OCI-M2 (cell line): ENCODE data around the gene TUBB3.
A peak's percentile ranks its signal among the peaks of the same experiment; 100 is the strongest.
"Not testable (repeated sequence)": the region's sequence is repeated elsewhere in the genome, so short reads cannot be mapped to it uniquely, and the experiment has no call there.

Source experiments
- DNase-seq: peaks from one replicate; lab custom pipeline; 2025; ENCODE audit not compliant: unreplicated experiment; lab: John Stamatoyannopoulos, UW

The TUBB3 gene

DNA sequence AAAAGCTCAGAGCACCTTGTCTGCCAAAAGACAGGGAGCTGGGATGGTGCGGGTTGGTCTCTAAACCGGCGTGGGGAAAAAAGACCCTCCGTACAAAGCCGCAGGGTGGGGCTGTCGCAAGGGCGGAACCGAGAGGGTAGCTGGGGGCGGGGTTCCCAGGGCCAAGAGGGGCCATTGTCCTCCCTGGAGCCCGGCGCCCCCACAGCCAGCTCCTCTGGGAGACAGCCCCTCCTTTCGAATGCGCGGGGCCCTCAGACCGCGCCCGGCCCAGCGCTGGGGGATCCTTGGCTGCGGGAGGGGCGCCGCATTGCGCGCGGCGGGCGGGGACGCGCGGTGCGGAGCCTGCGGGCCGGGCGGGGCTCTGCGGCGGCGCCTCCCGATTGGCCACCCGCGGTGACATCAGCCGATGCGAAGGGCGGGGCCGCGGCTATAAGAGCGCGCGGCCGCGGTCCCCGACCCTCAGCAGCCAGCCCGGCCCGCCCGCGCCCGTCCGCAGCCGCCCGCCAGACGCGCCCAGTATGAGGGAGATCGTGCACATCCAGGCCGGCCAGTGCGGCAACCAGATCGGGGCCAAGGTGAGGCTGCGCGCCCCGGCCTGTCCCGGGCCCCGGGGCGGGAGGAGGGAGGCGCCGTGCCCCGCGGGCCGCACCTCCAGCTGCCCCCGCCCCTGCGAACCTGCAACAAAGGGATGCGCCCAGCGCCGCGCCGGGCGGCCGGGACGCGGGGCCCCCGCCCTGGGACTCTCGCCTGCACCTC lies at the start of gene TUBB3:
Gene TUBB3, plus strand, starts transcription at position 459 of the 756 bp plus-strand sequence. Its CDS starts 60 bp downstream, at position 519.
- no peak for DNase-seq

DNA sequence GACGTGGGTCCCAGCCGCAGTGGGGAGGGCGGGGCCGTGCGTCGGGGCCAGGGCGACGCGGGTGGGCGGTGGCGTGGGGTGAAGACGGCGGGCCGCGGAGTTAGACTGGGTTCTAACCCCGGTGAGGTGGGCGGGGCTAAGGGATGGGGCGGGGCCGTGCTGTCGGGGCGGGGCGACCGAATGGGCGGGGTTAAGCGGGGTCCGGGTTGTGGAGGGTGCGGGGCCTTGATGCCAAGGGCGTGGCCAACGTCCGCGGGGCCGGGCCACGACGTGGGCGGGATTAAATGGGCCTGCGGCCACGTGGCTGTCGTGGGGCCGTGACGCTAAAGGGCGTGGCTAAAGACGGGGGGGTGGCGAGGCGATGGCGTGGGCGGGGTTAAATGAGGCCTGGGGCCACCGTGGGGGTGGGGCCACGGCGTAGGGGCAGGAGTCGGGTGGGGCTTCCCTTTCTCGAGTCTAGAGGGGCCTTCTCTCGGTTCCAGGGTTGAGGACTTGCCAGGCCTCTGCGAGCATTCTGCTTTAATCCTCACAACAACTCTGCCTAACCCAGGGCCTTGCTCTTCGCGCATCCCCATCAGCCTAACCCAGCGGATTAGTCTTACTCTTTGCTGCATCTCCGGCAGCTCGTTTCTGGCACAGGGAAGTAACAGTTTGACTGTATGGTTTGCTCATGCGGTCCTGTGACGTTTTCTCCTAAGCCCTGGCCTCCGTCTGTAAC lies 49.0 kb upstream of the TUBB3 start:
- peak; percentile 44 for DNase-seq

DNA sequence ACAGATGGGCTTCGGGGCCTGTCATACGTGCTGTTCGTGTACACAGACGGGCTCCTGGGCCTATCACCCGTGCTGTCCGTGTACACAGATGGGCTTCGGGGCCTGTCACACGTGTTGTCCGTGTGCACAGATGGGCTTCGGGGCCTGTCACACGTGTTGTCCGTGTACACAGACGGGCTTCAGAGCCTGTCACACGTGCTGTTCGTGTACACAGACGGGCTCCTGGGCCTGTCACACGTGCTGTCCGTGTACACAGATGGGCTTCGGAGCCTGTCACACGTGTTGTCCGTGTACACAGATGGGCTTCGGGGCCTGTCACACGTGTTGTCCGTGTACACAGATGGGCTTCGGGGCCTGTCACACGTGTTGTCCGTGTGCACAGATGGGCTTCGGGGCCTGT lies 44.0 kb upstream of the TUBB3 start:
- DNase-seq = not testable (repeated sequence)

DNA sequence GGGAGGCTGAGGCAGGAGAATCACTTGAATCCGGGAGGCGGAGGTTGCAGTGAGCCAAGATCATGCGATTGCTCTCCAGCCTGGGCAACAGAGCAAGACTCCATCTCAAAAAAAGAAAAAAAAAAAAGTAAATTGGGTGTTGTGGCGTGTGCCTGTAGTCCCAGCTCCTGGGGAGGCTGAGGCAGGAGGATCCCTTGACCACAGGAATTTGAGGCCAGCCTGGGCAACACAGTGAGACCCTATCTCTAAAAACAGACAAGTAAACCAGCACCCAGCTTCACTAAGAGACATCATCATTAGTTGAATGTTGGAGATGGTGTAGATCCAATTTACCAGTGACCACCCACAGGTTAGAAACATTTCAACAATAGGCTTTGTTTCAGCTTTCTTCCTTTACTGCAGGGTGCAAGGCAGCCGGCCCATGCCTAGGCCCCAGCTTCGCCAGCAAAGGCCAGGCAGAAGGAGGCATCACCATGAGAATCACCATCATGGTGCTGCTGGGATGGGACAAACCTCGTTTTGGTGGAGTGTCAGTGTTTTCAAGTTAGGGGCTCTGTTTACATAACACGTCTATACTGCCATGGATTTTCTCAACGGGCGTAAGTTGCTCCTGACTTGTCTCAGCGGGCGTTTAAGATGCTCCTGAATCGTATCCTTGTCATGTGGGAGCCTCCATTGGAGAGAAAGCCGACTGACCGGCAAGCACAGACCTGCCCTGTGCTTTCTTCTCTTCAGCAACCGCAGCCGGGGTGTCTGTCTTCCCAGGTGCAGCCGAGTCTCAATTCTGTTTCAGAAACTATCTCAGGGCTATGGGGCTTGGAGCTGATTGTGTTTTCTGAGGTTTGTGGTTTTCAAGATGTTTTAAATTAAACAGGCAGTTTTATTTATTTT lies 42.4 kb upstream of the TUBB3 start:
- no peak for DNase-seq

DNA sequence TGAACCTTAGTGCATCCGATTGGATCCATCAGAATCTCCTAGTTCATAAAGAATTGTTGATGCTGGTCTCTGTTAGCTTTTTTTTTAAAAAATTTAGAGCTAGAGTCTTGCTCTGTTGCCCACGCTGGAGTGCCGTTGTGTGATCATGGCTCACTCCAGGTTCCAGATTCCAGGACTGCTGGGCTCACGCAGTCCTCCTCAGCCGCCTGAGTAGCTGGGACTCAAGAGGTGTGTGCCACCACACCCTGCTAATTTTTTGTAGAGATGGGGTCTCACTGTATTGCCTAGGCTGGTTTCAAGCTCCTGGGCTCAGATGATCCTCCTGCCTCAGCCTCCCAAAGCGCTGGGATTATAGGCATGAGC lies 41.8 kb upstream of the TUBB3 start:
- DNase-seq = no peak

DNA sequence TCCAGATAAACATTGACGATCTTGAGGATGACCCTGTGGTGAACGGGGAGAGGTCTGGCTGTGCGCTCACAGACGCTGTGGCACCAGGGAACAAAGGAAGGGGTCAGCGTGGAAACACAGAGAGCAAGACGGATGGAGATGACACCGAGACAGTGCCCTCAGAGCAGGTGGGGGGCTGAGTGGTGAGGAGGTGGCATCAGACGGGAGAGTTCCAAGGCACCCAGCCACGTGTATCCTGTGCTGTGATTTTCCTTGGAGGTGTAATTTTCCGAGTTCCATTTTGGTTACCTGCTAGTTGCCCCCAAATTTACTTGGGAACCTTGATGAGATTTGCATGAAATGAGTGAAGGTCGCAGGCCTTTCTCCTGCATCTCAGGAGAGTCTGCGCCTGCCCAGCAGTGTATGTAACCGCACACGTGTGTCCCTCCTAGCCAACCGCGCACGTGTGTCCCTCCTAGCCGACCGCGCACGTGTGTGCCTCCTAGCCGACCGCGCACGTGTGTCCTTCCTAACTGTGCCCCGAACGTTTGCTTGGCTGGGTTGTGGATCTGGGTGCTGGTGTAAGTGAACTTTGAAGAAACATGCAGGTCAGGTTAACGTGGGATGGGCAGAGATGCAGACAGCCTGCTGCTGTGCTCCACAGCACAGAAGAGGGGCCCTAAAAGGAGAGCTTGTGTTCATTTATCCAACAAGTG lies 39.6 kb upstream of the TUBB3 start:
- DNase-seq = no peak

DNA sequence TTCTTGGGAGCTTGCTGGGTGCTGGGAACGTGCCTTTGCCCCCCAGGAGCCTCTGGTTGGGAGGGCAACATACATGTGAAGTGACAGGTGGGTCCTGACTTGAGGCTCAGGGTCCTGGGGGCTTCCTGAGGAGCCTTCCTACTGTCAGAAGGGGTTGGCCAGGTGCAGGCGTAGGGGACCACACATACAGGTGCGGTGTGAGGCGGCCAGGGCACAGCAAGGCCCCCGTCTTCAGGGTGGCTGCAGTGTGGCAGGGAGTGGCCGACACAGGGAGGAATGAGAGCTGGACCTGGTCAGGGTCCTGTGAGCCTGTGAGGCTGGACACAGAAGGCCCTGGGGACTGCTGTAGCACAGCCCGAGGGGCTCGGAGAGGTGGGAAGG lies 39.1 kb upstream of the TUBB3 start:
- DNase-seq = no peak

DNA sequence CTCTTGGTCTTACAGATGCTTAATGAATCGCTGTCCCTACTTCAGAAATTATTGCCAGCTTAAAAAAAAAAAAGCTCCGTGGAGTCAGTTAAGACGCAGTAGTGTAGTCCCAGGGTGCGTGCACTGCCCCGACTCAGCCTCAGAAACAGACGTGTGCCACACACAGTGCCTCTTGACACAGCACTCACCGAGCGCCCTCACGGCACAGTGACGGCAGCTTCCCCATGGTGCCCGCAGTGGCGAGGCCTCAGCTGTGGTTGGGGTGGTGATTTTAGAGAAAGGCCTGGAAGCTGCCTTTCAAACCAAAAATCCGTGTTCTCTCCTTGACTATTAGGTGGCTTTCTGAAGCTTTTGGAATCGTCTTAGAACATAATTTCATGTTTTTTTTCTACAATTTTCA lies 35.9 kb upstream of the TUBB3 start:
- DNase-seq = no peak

DNA sequence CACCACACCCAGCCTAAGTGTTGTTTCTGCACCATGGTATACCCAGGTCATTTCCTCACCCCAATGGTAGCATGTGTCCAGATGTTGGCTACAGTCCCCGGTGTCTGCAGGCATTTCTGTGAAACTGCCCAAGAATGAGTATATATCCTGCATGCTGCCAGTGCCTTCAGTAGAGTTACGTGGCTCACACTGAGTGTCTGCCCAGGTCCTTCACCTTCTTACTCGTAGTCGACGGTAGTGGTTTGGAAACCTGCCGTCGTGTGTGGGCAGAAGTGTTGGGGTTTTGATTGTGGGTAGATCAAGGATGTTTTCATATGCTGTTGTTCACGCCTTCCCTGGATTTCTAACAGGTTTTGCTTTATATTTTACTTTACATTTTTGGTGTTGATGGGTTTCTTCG lies 32.9 kb upstream of the TUBB3 start:
- DNase-seq = no peak

DNA sequence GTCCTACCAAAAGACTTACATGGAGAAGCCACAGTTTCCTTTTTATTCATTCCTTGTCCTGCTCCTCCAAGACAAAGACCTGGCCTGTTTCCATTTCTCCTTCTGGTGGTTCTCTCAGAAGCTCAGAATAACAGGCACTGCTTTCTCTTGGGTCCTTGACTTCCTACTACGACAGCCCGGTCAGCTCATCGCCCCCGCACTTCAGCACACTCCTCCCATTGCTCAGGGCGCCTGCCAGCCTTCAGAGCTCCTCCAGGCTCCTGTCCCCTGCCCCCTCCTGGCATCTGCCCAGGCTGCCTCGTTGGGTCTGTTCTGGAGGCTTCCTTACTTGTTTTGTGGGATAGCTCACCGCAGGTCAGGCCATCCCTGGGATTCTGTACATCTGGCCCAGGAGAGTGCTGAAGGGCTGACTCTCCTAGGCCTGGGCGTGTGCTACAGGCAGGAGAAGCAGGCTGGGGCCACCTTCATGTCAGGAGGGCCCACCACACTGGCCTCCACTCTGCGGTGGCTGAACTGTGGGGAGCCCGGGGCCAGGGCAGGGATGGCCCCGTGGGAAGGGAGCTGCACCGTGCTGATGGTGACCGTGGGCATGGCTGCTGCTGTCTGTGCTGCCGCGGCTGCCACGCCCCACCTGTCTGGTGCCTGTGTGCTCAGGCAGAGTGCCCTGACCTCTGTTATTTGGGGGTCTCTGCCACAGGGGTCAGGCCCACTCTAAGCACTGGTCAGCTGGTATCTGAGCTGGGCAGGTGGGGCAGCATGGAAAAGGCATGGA lies 32.1 kb upstream of the TUBB3 start:
- no peak for DNase-seq

DNA sequence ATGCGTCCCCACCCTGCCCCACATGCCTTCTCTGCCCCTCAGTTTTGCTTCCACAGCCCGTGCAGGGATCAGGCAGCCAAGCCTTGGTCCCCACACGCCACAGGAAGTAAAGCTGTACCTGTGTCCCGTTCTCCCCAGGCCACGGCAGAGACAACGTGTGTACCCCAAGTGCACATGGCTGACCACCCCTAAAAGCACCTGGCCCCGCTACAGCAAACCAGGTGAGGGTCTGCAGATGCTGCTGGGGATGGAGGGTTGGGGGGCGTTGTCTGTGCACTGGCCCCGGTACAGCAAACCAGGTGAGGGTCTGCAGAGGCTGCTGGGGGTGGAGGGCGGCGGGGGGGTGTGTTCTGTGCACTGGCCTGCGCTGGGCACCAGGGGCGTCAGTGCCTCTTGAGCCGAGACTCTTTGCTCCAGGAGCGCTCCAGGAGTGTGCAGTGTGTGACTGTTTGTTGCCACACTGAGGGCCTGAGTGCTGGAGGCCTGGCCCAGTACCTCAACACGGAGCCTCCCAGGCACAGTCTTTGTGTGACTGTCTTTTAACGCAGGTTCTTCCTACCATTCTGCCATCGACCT lies 31.0 kb upstream of the TUBB3 start:
- no peak for DNase-seq

DNA sequence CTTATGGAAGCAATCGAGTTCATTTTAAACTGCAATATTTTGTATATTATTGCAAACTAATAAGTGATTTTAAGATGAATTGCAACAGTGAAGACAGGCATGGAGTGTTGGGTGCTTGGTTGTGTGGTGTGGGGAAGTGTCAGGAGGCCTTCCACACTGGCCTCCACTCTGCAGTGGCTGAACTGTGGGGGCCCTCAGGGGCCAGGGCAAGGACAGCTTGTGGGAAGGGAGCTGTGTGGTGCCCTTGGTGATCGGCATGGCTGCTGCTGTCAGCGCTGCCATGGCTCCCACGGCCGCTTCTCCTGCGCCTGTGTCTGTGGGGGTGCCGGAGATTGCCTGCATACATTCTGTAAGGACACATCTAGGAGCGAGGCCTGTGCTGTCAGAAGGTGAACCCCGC lies 30.5 kb upstream of the TUBB3 start:
- no peak for DNase-seq

DNA sequence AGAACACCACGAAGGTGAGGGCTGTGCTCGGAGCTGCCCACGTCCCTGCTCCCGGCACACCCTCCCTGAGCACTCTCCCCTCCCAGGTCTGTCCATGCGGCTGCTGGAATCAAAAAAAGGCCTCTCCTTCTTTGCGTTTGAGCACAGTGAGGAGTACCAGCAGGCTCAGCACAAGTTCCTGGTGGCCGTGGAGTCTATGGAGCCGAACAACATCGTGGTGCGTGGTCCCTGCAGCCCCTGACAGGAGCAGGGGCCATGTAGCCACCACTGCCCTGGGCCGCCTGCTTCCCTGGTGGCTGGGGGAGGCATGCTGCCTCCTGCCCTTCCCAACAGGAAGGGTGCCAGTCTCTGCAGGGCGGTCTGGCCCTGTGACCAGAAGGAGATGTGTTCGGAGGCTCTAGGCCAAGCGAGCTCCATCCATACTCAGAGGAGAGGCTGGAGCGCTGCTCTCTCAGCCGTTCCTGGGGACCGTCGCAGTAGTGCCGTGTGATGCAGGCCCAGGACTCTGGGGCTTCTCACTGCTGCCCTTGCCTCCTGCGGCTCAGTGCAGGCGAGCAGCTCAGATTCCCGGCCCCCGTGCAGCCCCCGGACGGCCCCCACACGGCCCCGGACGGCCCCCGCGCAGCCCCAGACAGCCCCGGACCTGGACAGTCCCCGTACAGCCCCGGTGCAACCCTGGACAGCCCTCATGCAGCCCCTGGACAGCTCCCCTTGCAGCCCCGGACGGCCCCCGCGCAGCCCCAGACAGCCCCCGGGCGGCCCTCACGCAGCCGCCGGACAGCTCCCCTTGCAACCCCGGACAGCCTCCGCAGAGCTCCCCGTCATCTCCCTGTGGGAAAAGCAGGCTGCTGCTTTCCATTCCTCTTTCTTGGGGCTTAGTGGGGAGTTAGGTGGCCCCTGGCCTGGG lies 29.2 kb upstream of the TUBB3 start:
- no peak for DNase-seq

DNA sequence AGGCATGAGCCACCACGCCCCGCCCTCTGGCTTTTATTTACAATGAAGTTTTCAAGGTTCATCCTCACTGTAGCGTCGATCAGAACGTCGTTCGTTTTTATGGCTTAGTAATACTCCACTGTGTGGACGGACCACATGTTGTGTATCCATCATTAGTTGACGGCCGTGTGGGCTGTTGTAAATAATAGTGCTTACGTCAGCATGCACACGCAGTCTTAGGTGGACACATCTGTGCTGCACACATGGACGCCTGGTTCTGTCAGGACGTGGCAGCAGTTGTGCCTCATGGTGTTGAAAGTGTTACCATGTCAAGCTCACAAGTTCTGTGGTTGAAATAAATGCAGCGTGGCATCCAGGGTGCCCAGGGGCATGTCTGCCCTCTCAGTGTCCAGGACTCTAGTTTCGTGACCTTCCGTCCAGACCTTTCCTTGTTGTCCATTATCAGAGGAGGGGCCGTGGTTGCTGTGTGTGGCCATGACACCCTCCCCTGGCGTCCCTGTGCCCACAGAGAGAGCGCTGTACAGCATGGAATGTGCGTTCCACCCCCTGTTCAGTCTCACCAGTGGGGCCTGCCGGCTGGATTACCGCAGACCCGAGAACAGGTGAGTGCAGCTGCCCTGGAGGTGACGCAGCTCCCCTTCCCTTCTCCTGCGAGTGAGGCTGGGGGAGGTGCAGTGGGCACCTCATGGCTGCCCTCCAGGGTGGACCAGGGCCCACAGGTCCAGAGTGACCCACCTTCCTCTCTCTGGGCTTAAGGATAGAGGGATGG lies 27.5 kb upstream of the TUBB3 start:
- no peak for DNase-seq

DNA sequence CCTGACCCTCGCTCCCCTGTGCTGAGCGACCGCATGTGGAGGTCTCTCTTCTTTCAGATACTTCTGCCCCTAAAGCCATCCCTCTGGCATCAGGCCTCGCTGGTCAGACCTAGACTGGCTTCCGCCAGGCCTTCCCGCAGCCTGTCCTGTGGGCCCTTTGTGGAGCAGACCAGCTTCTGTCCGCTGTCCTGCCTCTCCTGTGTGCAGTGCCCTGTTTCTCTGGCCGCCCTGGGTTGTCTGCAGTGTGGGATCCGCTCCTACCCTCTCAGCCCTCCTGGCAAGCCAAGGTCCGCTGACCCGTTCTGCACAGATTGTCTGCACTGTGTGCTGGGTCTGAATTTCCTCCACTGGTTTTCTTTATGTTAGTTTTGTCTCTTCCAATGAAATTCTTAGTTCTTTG lies 25.9 kb upstream of the TUBB3 start:
- no peak for DNase-seq

DNA sequence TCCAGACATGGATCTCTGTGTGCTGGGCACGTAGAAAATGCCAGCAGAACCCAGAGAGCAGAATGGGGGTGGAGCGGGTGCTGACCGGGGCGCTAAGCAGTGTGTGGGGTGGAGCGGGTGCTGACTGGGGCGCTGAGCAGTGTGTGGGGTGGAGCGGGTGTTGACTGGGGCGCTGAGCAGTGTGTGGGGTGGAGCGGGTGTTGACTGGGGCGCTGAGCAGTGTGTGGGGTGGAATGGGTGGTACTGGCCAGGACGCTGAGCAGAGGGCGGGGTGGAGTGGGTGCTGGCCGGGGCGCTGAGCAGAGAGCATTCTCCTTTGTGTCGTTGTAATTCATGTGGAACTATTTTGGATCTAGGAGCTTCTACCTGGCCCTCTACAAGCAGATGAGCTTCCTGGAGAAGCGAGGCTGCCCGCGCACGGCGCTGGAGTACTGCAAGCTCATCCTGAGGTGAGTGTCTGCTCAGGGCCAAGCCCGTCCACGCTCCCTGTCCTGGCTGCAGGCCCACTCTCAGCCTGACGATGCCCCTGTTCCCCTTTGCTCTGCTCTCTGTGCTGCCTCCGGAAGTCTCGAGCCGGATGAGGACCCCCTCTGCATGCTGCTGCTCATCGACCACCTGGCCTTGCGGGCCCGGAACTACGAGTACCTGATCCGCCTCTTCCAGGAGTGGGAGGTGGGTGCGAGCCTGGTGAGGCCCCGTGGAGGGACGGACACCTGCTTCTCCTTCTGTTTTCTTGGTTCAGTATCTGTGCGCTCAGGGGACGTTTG lies 24.8 kb upstream of the TUBB3 start:
- DNase-seq = no peak

DNA sequence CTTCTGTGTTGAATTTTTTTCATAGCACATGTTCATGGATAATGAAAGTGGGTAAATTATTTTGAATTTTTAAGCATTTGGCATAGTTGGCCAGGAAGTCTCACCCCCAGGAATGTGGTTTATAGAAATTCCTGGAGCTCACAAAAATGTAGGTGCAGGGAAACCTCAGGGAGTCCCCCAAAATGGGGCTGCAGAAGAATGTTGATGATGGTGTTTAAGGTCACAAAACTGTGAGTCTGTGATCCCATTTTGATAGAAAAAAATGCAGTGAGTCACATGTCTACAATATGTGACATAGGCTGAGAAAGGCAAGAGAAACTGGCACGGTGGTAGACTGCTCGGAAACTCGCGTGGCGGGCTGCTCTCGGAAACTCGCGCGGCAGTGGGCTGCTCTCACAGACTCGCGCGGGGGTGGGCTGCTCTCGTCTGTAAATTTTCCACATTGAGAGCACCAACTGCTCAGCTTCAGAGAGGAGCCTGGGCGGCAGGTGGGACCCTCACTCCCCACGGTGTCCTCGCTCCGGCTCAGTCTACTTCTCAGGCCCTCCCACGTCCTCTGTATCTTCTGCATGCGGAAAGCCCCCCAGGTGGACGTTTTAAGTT lies 23.2 kb upstream of the TUBB3 start:
- DNase-seq = no peak
